ENCODE data around the gene PODXL2. TPM values are rescaled to one million over a fixed set of nuclear protein-coding genes. Genes with fewer than 3 reads are reported as not detected.
A peak's percentile ranks its signal among the peaks of the same experiment; 100 is the strongest.
"Not testable (repeated sequence)": the region's sequence is repeated elsewhere in the genome, so short reads cannot be mapped to it uniquely, and the experiment has no call there.

PODXL2 gene
- total and polyA plus RNA-seq, 9 donors, result 4.7 to 8.9 (median 7.4) TPM

- no peak overlapping the region for H3K4me3 ChIP-seq (ENCODE audit: low read length)
- 30% methylated on average over 2 of the region's 3 CpGs for WGBS (ENCODE audit: insufficient coverage)
- H3K27ac ChIP-seq (ENCODE audit: low read length), result peak overlapping the region; percentile 96
- no peaks in the 10 kb centered on the region for H3K9me3 ChIP-seq (replicated peaks; ENCODE audit: control insufficient read depth, low read depth, low read length)
- H3K27me3 ChIP-seq (ENCODE audit: control insufficient read depth, insufficient read depth, low read length), result no peaks in the 10 kb centered on the region
- peaks cover 2% of the 10 kb centered on the region for H3K36me3 ChIP-seq (ENCODE audit: control insufficient read depth, insufficient read depth, low read length)
- peaks cover 62% of the 10 kb centered on the region for H3K4me1 ChIP-seq (ENCODE audit: control insufficient read depth, insufficient read depth, low read length)
- DNase-seq, result peak; percentile 88
Observed at GRCh38 chr3:127698286-127698685, 69.3 kb downstream of the PODXL2 start.

GRCh38 chr3:127698691-127699415, 69.9 kb downstream of the PODXL2 start:
- Histone ChIP-seq H3K4me3 (ENCODE audit: low read length) (no peak overlapping the region), H3K4me1 (ENCODE audit: control insufficient read depth, insufficient read depth, low read length) (peaks cover 62% of the 10 kb centered on the region), H3K36me3 (ENCODE audit: control insufficient read depth, insufficient read depth, low read length) (no peaks in the 10 kb centered on the region), H3K9me3 (replicated peaks; ENCODE audit: control insufficient read depth, low read depth, low read length) (no peaks in the 10 kb centered on the region), H3K27ac (ENCODE audit: low read length) (peak overlapping the region; percentile 96), H3K27me3 (ENCODE audit: control insufficient read depth, insufficient read depth, low read length) (no peaks in the 10 kb centered on the region)
- WGBS (ENCODE audit: insufficient coverage), result 86% methylated on average over 1 of the region's 6 CpGs
- DNase-seq, result peak; percentile 93

- no peak for DNase-seq
- no peaks in the 10 kb centered on the region for H3K27me3 ChIP-seq (ENCODE audit: control insufficient read depth, insufficient read depth, low read length)
- H3K36me3 ChIP-seq (ENCODE audit: control insufficient read depth, insufficient read depth, low read length), result no peaks in the 10 kb centered on the region
- peak overlapping the region; percentile 96 for H3K27ac ChIP-seq (ENCODE audit: low read length)
- WGBS (ENCODE audit: insufficient coverage), result 93% methylated on average over 2 of the region's 9 CpGs
- H3K4me1 ChIP-seq (ENCODE audit: control insufficient read depth, insufficient read depth, low read length), result peaks cover 62% of the 10 kb centered on the region
- H3K9me3 ChIP-seq (replicated peaks; ENCODE audit: control insufficient read depth, low read depth, low read length), result no peaks in the 10 kb centered on the region
- no peak overlapping the region for H3K4me3 ChIP-seq (ENCODE audit: low read length)
Observed at GRCh38 chr3:127699416-127700300, 70.7 kb downstream of the PODXL2 start.

- H3K27me3 ChIP-seq (ENCODE audit: control insufficient read depth, insufficient read depth, low read length), result no peaks in the 10 kb centered on the region
Observed at GRCh38 chr3:127700406-127700805, 71.4 kb downstream of the PODXL2 start.

GRCh38 chr3:127701280-127701911, 72.4 kb downstream of the PODXL2 start:
- Histone ChIP-seq H3K27ac (ENCODE audit: low read length) (peak overlapping the region; percentile 72), H3K36me3 (ENCODE audit: control insufficient read depth, insufficient read depth, low read length) (peaks cover 3% of the 10 kb centered on the region), H3K4me3 (ENCODE audit: low read length) (no peak overlapping the region), H3K9me3 (replicated peaks; ENCODE audit: control insufficient read depth, low read depth, low read length) (no peaks in the 10 kb centered on the region), H3K4me1 (ENCODE audit: control insufficient read depth, insufficient read depth, low read length) (peaks cover 59% of the 10 kb centered on the region), H3K27me3 (ENCODE audit: control insufficient read depth, insufficient read depth, low read length) (no peaks in the 10 kb centered on the region)
- 63% methylated on average over 11 of the region's 11 CpGs for WGBS (ENCODE audit: insufficient coverage)
- peak; percentile 71 for DNase-seq

More at GRCh38 chr3:127700406-127700805, 71.4 kb downstream of the PODXL2 start:
- whole genome bisulfite sequencing (ENCODE audit: insufficient coverage), result 76% methylated on average over 5 of the region's 5 CpGs
- no peaks in the 10 kb centered on the region for H3K9me3 ChIP-seq (replicated peaks; ENCODE audit: control insufficient read depth, low read depth, low read length)
- peak overlapping the region; percentile 96 for H3K27ac ChIP-seq (ENCODE audit: low read length)
- no peak for DNase-seq
- peaks cover 62% of the 10 kb centered on the region for H3K4me1 ChIP-seq (ENCODE audit: control insufficient read depth, insufficient read depth, low read length)
- no peaks in the 10 kb centered on the region for H3K36me3 ChIP-seq (ENCODE audit: control insufficient read depth, insufficient read depth, low read length)
- H3K4me3 ChIP-seq (ENCODE audit: low read length), result no peak overlapping the region

- no peaks in the 10 kb centered on the region for H3K27me3 ChIP-seq (ENCODE audit: control insufficient read depth, insufficient read depth, low read length)
- WGBS (ENCODE audit: insufficient coverage), result 71% methylated on average over 4 of the region's 4 CpGs
- peak; percentile 31 for DNase-seq
- H3K4me3 ChIP-seq (ENCODE audit: low read length), result no peak overlapping the region
- peaks cover 57% of the 10 kb centered on the region for H3K4me1 ChIP-seq (ENCODE audit: control insufficient read depth, insufficient read depth, low read length)
- H3K36me3 ChIP-seq (ENCODE audit: control insufficient read depth, insufficient read depth, low read length), result peaks cover 3% of the 10 kb centered on the region
- no peak overlapping the region for H3K27ac ChIP-seq (ENCODE audit: low read length)
- H3K9me3 ChIP-seq (replicated peaks; ENCODE audit: control insufficient read depth, low read depth, low read length), result no peaks in the 10 kb centered on the region
Observed at GRCh38 chr3:127702151-127702578, 73.2 kb downstream of the PODXL2 start.

GRCh38 chr3:127704840-127705239, 75.9 kb downstream of the PODXL2 start:
- no CpG with 5 or more reads among the region's 4 CpGs for WGBS (ENCODE audit: insufficient coverage)
- not testable (repeated sequence) for H3K4me3 ChIP-seq (ENCODE audit: low read length); H3K36me3 ChIP-seq (ENCODE audit: control insufficient read depth, insufficient read depth, low read length); DNase-seq; H3K27me3 ChIP-seq (ENCODE audit: control insufficient read depth, insufficient read depth, low read length); H3K9me3 ChIP-seq (replicated peaks; ENCODE audit: control insufficient read depth, low read depth, low read length); H3K27ac ChIP-seq (ENCODE audit: low read length)
- peaks cover 42% of the 10 kb centered on the region for H3K4me1 ChIP-seq (ENCODE audit: control insufficient read depth, insufficient read depth, low read length)

- no peaks in the 10 kb centered on the region for H3K9me3 ChIP-seq (replicated peaks; ENCODE audit: control insufficient read depth, low read depth, low read length)
- no peaks in the 10 kb centered on the region for H3K27me3 ChIP-seq (ENCODE audit: control insufficient read depth, insufficient read depth, low read length)
- H3K4me1 ChIP-seq (ENCODE audit: control insufficient read depth, insufficient read depth, low read length), result peaks cover 34% of the 10 kb centered on the region
- DNase-seq, result peak; percentile 43
- WGBS (ENCODE audit: insufficient coverage), result 25% methylated on average over 3 of the region's 7 CpGs
- no peak overlapping the region for H3K4me3 ChIP-seq (ENCODE audit: low read length)
- H3K36me3 ChIP-seq (ENCODE audit: control insufficient read depth, insufficient read depth, low read length), result peaks cover 8% of the 10 kb centered on the region
- peak overlapping the region; percentile 78 for H3K27ac ChIP-seq (ENCODE audit: low read length)
Observed at GRCh38 chr3:127706312-127706711, 77.3 kb downstream of the PODXL2 start.

- 74% methylated on average over 12 of the region's 16 CpGs for WGBS (ENCODE audit: insufficient coverage)
- no peaks in the 10 kb centered on the region for H3K9me3 ChIP-seq (replicated peaks; ENCODE audit: control insufficient read depth, low read depth, low read length)
- no peak for DNase-seq
- H3K36me3 ChIP-seq (ENCODE audit: control insufficient read depth, insufficient read depth, low read length), result peaks cover 8% of the 10 kb centered on the region
- peak overlapping the region; percentile 78 for H3K27ac ChIP-seq (ENCODE audit: low read length)
- no peaks in the 10 kb centered on the region for H3K27me3 ChIP-seq (ENCODE audit: control insufficient read depth, insufficient read depth, low read length)
- H3K4me3 ChIP-seq (ENCODE audit: low read length), result no peak overlapping the region
- H3K4me1 ChIP-seq (ENCODE audit: control insufficient read depth, insufficient read depth, low read length), result peaks cover 30% of the 10 kb centered on the region
Observed at GRCh38 chr3:127706785-127707351, 77.9 kb downstream of the PODXL2 start.

Data from muscle of leg (tissue), 11 donors.